ENCODE measurements around the gene MDP1.

Gene MDP1

GRCh38 chr14:24258548-24259265 is 42.8 kb upstream of the MDP1 start:
- H3K4me1 ChIP-seq (ENCODE audit: control insufficient read depth in 1 of 2, insufficient read depth in 2 of 2, low read length in 2 of 2) = no peaks in the 10 kb centered on the region
- no peak overlapping the region for H3K27ac ChIP-seq (ENCODE audit: low read depth, low read length)
- H3K9ac ChIP-seq (ENCODE audit: low read depth in 1 of 2, low read length in 2 of 2) = no peak overlapping the region
- H3K36me3 ChIP-seq (ENCODE audit: control insufficient read depth in 1 of 2, insufficient read depth in 2 of 2, low read length in 2 of 2) = peaks cover 0 to 13% of the 10 kb centered on the region in 2 donors
- no peaks in the 10 kb centered on the region for H3K9me3 ChIP-seq (ENCODE audit: control insufficient read depth in 1 of 2, low read length in 2 of 2)
- no peaks in the 10 kb centered on the region for H3K27me3 ChIP-seq (ENCODE audit: control insufficient read depth in 1 of 2, insufficient read depth in 2 of 2, low read length in 2 of 2)
- H3K4me3 ChIP-seq (ENCODE audit: low read depth in 1 of 2, low read length in 2 of 2) = no peak overlapping the region

- Histone ChIP-seq H3K9ac (ENCODE audit: low read depth in 1 of 2, low read length in 2 of 2) (no peak overlapping the region), H3K9me3 (ENCODE audit: control insufficient read depth in 1 of 2, low read length in 2 of 2) (no peaks in the 10 kb centered on the region), H3K4me3 (ENCODE audit: low read depth in 1 of 2, low read length in 2 of 2) (no peak overlapping the region), H3K4me1 (ENCODE audit: control insufficient read depth in 1 of 2, insufficient read depth in 2 of 2, low read length in 2 of 2) (no peaks in the 10 kb centered on the region), H3K27me3 (ENCODE audit: control insufficient read depth in 1 of 2, insufficient read depth in 2 of 2, low read length in 2 of 2) (no peaks in the 10 kb centered on the region), H3K36me3 (ENCODE audit: control insufficient read depth in 1 of 2, insufficient read depth in 2 of 2, low read length in 2 of 2) (peaks cover 0 to 10% of the 10 kb centered on the region in 2 donors), H3K27ac (ENCODE audit: low read depth, low read length) (no peak overlapping the region)
Measured at GRCh38 chr14:24258119-24258518, 42.3 kb upstream of the MDP1 start.

DNA sequence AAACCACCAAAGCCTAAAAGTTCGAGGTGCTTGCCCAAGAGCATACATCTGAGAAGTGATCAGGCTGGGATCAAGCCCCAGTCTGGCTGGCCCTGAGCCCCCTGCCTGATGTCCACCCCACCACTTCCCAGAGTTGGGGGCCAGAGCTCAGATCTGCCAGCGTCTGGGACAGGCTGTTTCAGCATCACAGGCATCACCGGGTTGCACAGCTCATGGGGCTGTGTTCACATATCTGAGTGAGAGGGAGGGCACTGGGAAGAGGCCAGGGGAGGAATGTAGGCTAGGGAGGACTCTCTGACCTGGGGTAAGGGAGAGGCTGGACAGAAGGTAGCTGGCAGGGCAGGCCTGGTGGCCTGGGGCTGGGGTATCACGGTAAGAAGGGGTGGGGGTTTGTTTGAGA is 41.1 kb upstream of the MDP1 start:
- H3K27ac ChIP-seq (ENCODE audit: low read depth, low read length) = no peak overlapping the region
- no peaks in the 10 kb centered on the region for H3K4me1 ChIP-seq (ENCODE audit: control insufficient read depth in 1 of 2, insufficient read depth in 2 of 2, low read length in 2 of 2)
- no peaks in the 10 kb centered on the region for H3K27me3 ChIP-seq (ENCODE audit: control insufficient read depth in 1 of 2, insufficient read depth in 2 of 2, low read length in 2 of 2)
- no peak overlapping the region for H3K9ac ChIP-seq (ENCODE audit: low read depth in 1 of 2, low read length in 2 of 2)
- H3K9me3 ChIP-seq (ENCODE audit: control insufficient read depth in 1 of 2, low read length in 2 of 2) = no peaks in the 10 kb centered on the region
- peaks cover 0 to 10% of the 10 kb centered on the region in 2 donors for H3K36me3 ChIP-seq (ENCODE audit: control insufficient read depth in 1 of 2, insufficient read depth in 2 of 2, low read length in 2 of 2)
- no peak overlapping the region for H3K4me3 ChIP-seq (ENCODE audit: low read depth in 1 of 2, low read length in 2 of 2)

DNA sequence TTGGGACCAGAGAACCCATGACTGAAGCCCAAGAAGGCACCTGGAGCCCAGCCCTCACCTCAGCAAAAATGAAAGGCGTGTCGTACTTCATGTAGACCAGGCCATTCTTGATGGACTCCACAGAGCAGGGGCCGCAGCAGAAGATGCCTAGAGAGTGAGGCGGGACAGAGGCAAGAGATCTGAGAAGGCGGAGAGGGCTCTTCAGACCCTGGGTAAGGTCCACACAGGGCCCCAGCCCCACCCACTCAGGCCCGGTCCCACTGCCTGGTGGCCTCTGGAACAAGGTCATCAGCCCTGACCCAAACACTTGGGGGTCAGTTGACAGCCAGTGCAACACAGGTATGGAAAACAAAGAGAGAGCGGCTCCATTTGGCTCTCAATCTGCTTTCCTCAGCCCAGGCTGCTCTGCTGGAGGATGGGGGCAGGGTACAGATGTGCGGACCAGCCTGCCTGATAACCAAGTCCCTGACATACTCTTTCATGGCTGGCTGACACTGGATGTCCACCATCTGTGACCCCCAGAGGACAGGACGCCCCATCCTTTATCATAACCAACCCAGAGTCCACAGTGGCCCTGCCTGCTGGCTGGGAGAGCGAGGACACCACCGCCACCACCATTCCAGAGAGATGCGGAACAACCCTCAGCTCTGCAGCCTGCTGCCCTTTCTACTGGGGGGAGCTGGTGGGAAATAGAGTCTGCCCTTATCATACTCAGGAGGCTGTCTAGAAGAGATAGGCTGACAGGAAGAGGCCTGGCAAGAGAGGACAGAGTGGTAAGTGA is 40.3 kb upstream of the MDP1 start:
- Histone ChIP-seq H3K9me3 (ENCODE audit: control insufficient read depth in 1 of 2, low read length in 2 of 2) (no peaks in the 10 kb centered on the region), H3K4me3 (ENCODE audit: low read depth in 1 of 2, low read length in 2 of 2) (no peak overlapping the region), H3K36me3 (ENCODE audit: control insufficient read depth in 1 of 2, insufficient read depth in 2 of 2, low read length in 2 of 2) (peaks cover 0 to 10% of the 10 kb centered on the region in 2 donors), H3K4me1 (ENCODE audit: control insufficient read depth in 1 of 2, insufficient read depth in 2 of 2, low read length in 2 of 2) (no peaks in the 10 kb centered on the region), H3K9ac (ENCODE audit: low read depth in 1 of 2, low read length in 2 of 2) (no peak overlapping the region), H3K27me3 (ENCODE audit: control insufficient read depth in 1 of 2, insufficient read depth in 2 of 2, low read length in 2 of 2) (no peaks in the 10 kb centered on the region), H3K27ac (ENCODE audit: low read depth, low read length) (no peak overlapping the region)

DNA sequence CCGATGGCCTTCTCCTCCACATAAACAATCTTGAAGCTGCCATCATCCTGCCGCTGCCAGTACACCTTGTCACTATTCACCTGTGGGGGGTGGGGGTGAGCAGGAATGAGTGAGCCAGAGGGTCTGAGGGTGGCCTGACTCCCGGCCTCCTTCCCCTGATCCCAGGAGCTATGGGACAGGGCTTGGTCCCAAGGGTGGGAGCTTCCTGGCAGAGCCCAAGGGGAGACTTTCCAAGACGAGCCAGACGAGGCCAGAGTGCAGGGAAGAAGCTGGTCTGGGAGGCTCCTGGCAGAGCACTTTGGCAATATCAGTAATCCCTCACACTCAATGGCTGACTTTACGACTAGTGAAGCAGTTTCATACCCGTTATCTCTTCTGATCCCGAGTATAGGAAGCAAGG is 39.6 kb upstream of the MDP1 start:
- no peaks in the 10 kb centered on the region for H3K4me1 ChIP-seq (ENCODE audit: control insufficient read depth in 1 of 2, insufficient read depth in 2 of 2, low read length in 2 of 2)
- H3K9ac ChIP-seq (ENCODE audit: low read depth in 1 of 2, low read length in 2 of 2) = no peak overlapping the region
- no peaks in the 10 kb centered on the region for H3K9me3 ChIP-seq (ENCODE audit: control insufficient read depth in 1 of 2, low read length in 2 of 2)
- no peaks in the 10 kb centered on the region for H3K27me3 ChIP-seq (ENCODE audit: control insufficient read depth in 1 of 2, insufficient read depth in 2 of 2, low read length in 2 of 2)
- no peak overlapping the region for H3K27ac ChIP-seq (ENCODE audit: low read depth, low read length)
- H3K4me3 ChIP-seq (ENCODE audit: low read depth in 1 of 2, low read length in 2 of 2) = no peak overlapping the region
- peaks cover 0 to 10% of the 10 kb centered on the region in 2 donors for H3K36me3 ChIP-seq (ENCODE audit: control insufficient read depth in 1 of 2, insufficient read depth in 2 of 2, low read length in 2 of 2)

DNA sequence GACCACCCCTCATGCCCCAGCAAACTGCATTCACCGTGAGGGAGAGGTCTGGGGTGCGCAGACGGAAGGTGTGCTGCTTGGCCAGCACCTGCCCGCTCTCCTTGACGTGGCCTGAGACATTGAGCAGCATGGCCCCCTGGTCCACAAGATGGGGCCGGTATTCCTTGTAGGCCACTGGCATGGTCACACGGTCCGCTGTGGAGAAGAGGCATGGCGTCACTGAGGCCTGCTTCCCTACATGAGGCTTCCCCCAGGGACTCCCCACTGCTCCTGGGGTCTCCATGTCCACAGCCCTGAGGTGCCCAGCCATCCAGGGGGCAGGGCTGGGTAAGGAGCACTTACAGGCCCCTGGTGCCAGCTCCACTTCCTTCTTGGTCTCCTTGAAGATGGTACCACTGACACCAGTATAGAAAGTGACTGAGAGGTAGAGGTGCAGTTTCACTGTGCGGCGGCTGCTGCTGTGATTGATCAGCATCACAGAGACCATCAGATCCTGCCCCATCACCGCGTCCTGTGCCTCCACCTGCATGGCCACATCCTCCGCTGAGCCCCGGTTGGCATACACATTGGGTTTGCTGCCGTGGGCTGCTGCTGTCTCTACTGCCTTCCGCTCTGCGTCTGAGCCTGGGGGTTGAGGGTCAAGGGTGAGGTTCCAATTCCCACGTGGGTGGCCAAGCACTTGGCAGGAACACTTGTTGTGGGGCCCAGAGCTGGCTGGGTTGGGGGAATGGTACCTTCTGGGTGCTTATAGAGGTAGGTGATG is 38.9 kb upstream of the MDP1 start:
- peaks cover 0 to 10% of the 10 kb centered on the region in 2 donors for H3K36me3 ChIP-seq (ENCODE audit: control insufficient read depth in 1 of 2, insufficient read depth in 2 of 2, low read length in 2 of 2)
- H3K4me1 ChIP-seq (ENCODE audit: control insufficient read depth in 1 of 2, insufficient read depth in 2 of 2, low read length in 2 of 2) = no peaks in the 10 kb centered on the region
- no peak overlapping the region for H3K9ac ChIP-seq (ENCODE audit: low read depth in 1 of 2, low read length in 2 of 2)
- H3K27ac ChIP-seq (ENCODE audit: low read depth, low read length) = no peak overlapping the region
- H3K27me3 ChIP-seq (ENCODE audit: control insufficient read depth in 1 of 2, insufficient read depth in 2 of 2, low read length in 2 of 2) = no peaks in the 10 kb centered on the region
- H3K9me3 ChIP-seq (ENCODE audit: control insufficient read depth in 1 of 2, low read length in 2 of 2) = no peaks in the 10 kb centered on the region
- no peak overlapping the region for H3K4me3 ChIP-seq (ENCODE audit: low read depth in 1 of 2, low read length in 2 of 2)

DNA sequence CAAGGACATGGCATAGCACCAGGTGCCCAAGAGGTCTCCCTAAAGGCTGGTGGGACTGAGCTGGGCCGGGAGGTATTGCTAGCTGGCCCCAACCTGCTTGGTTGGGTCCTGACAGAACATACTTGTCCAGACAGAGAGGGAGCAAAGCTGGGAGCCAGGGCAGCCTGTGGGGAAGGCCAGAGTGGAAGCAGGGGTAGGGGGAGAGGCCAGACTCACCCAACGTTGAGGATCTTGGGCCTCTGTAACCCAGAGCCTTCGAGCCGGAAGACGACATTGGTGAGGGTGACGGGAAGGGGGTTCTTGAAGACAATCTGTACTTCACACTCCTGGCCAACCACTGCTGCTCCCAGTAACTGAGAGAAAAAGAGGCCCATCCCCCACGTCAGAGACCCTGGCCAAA is 38.1 kb upstream of the MDP1 start:
- no peak overlapping the region for H3K4me3 ChIP-seq (ENCODE audit: low read depth in 1 of 2, low read length in 2 of 2)
- no peak overlapping the region for H3K9ac ChIP-seq (ENCODE audit: low read depth in 1 of 2, low read length in 2 of 2)
- peaks cover 0 to 10% of the 10 kb centered on the region in 2 donors for H3K36me3 ChIP-seq (ENCODE audit: control insufficient read depth in 1 of 2, insufficient read depth in 2 of 2, low read length in 2 of 2)
- H3K9me3 ChIP-seq (ENCODE audit: control insufficient read depth in 1 of 2, low read length in 2 of 2) = no peaks in the 10 kb centered on the region
- no peaks in the 10 kb centered on the region for H3K27me3 ChIP-seq (ENCODE audit: control insufficient read depth in 1 of 2, insufficient read depth in 2 of 2, low read length in 2 of 2)
- no peak overlapping the region for H3K27ac ChIP-seq (ENCODE audit: low read depth, low read length)
- H3K4me1 ChIP-seq (ENCODE audit: control insufficient read depth in 1 of 2, insufficient read depth in 2 of 2, low read length in 2 of 2) = no peaks in the 10 kb centered on the region

DNA sequence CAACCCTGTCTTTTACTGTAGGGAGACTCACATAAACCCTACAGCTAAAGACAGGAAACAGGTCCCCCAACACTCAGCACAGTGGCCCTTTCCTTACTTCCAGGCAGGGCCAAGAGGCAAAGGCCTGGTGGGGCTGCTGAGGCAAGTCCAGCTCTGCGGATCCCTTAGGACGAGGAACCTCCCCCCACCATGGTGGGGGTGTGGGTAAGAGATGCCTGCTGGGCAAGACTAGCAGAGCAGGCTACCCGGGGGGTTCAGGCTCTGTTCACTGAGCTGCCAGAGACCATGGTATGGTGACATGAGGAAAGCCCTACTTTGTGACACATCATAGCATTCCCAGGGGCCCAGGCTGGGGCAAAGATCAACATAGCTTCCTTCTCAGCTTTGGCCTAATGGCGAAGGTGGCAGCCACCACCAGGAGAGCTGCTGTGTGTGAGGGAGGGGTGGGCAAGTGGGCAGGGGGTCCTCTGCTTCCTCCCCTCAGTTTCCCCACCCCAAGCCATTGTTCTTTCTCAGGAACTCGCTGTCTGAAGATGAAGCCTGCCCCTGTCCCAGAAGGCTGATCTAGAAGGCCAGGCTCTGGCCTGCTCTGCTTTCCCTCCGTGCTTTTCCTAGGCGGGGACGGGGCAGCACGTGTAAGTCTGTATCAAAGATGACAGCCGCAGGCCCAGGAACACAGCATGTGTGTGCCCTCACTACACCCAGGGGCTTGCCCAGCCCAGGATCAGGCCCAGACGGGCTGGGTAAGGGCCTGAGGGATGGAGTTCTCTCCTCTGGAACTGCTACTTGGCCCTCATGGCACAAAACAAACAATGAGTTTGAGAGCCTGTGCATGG is 36.6 kb upstream of the MDP1 start:
- H3K9me3 ChIP-seq (ENCODE audit: control insufficient read depth in 1 of 2, low read length in 2 of 2) = no peaks in the 10 kb centered on the region
- no peak overlapping the region for H3K4me3 ChIP-seq (ENCODE audit: low read depth in 1 of 2, low read length in 2 of 2)
- no peaks in the 10 kb centered on the region for H3K27me3 ChIP-seq (ENCODE audit: control insufficient read depth in 1 of 2, insufficient read depth in 2 of 2, low read length in 2 of 2)
- H3K36me3 ChIP-seq (ENCODE audit: control insufficient read depth in 1 of 2, insufficient read depth in 2 of 2, low read length in 2 of 2) = peaks cover 0 to 10% of the 10 kb centered on the region in 2 donors
- H3K4me1 ChIP-seq (ENCODE audit: control insufficient read depth in 1 of 2, insufficient read depth in 2 of 2, low read length in 2 of 2) = no peaks in the 10 kb centered on the region
- no peak overlapping the region for H3K9ac ChIP-seq (ENCODE audit: low read depth in 1 of 2, low read length in 2 of 2)
- H3K27ac ChIP-seq (ENCODE audit: low read depth, low read length) = no peak overlapping the region

DNA sequence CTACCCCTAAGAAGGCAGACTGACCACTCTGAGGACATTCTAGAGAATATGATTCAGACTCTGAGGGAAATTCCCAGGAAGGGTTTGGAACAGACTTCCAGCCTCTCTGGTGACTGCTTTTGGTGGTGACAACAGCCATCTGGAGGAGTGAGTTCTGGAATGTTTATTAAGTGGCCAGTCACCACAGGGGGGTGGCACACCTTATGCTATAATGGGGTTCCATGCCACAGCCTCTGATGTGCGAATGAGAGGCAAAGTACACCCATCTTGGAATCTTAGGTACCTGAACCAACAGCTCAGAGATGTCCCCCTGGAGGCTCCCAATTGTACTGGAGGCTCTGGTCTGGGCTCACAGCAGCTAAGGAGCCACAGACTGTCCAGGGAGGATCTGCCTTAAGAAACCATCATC is 36.0 kb upstream of the MDP1 start:
- Histone ChIP-seq H3K9me3 (ENCODE audit: control insufficient read depth in 1 of 2, low read length in 2 of 2) (no peaks in the 10 kb centered on the region), H3K27me3 (ENCODE audit: control insufficient read depth in 1 of 2, insufficient read depth in 2 of 2, low read length in 2 of 2) (no peaks in the 10 kb centered on the region), H3K27ac (ENCODE audit: low read depth, low read length) (no peak overlapping the region), H3K4me3 (ENCODE audit: low read depth in 1 of 2, low read length in 2 of 2) (no peak overlapping the region), H3K36me3 (ENCODE audit: control insufficient read depth in 1 of 2, insufficient read depth in 2 of 2, low read length in 2 of 2) (peaks cover 0 to 10% of the 10 kb centered on the region in 2 donors), H3K4me1 (ENCODE audit: control insufficient read depth in 1 of 2, insufficient read depth in 2 of 2, low read length in 2 of 2) (peaks cover 0 to 2% of the 10 kb centered on the region in 2 donors), H3K9ac (ENCODE audit: low read depth in 1 of 2, low read length in 2 of 2) (no peak overlapping the region)
